Stimulated activated naive B cell treated with anti-CD40 and anti-IgM and Interleukin-4, amounts not matched to agents 10 μg/mL and 1 μg/mL and 100 μg/mL, for 72 hours (primary cell): ENCODE measurements around the gene C20orf144.
A peak's percentile ranks its signal among the peaks of the same experiment; 100 is the strongest.

ENCODE experiments used
- ATAC-seq, 2 donors: fragments of 150-1000 bp; cut with Tn5 transposase; replicated peaks; 2 replicates each; pipeline ENCODE4 v1.10.0; 2021; ENCODE audit warnings: moderate library complexity in 1 of 2
- DNase-seq: peaks from one replicate; pipeline ENCODE4 v3.0.0; 2021
- H3K27ac Mint-ChIP-seq: one replicate; pipeline ENCODE4 v1.8.0; 2022; ENCODE audit warnings: mild to moderate bottlenecking, mixed read lengths
- H3K27me3 Mint-ChIP-seq, 2 donors: one replicate each; pipeline ENCODE4 v1.8.0; 2022; ENCODE audit warnings: mixed read lengths in 2 of 2
- H3K36me3 Mint-ChIP-seq, 2 donors: one replicate each; pipeline ENCODE4 v1.8.0; 2022; ENCODE audit warnings: mixed read lengths in 2 of 2, mild to moderate bottlenecking in 1 of 2
- H3K4me1 Mint-ChIP-seq, 2 donors: one replicate each; pipeline ENCODE4 v1.8.0; 2022; ENCODE audit warnings: mixed read lengths in 2 of 2, mild to moderate bottlenecking in 1 of 2
- H3K4me3 Mint-ChIP-seq, 2 donors: one replicate each; pipeline ENCODE4 v1.8.0; 2022; ENCODE audit warnings: mild to moderate bottlenecking in 2 of 2, mixed read lengths in 2 of 2, moderate library complexity in 1 of 2
- H3K9me3 Mint-ChIP-seq, 2 donors: one replicate each; pipeline ENCODE4 v1.8.0; 2022; ENCODE audit warnings: mixed read lengths in 2 of 2, mild to moderate bottlenecking in 1 of 2

C20orf144 gene

GRCh38 chr20:33685328-33686099 lies 23.4 kb downstream of the C20orf144 start:
- no peaks in the 10 kb centered on the region for H3K9me3 Mint-ChIP-seq
- DNase-seq (peak; percentile 58), ATAC-seq (peak; percentile 61 to 63)
- H3K4me1 Mint-ChIP-seq, result peaks cover 29 to 46% of the 10 kb centered on the region in 2 donors
- H3K27ac Mint-ChIP-seq, result peak overlapping the region; percentile 88
- H3K4me3 Mint-ChIP-seq, result peak overlapping the region; percentile 88 to 90
- H3K36me3 Mint-ChIP-seq, result peaks cover 8 to 16% of the 10 kb centered on the region in 2 donors
- H3K27me3 Mint-ChIP-seq, result no peaks in the 10 kb centered on the region

- DNase-seq, result peak; percentile 93
- Mint-ChIP-seq H3K4me1 (peaks cover 27 to 43% of the 10 kb centered on the region in 2 donors), H3K36me3 (peaks cover 4 to 16% of the 10 kb centered on the region in 2 donors), H3K27ac (peak within 1 kb of the TSS; percentile 90), H3K9me3 (no peaks in the 10 kb centered on the region), H3K4me3 (peak within 1 kb of the TSS; percentile 90 to 91), H3K27me3 (no peaks in the 10 kb centered on the region)
- peak; percentile 89 to 93 for ATAC-seq
Observed at GRCh38 chr20:33686100-33686983, 24.2 kb downstream of the C20orf144 start, which contains the start of gene E2F1. E2F1 (minus strand) TSS chr20:33686385; CDS start chr20:33686264, 121 bp downstream.

GRCh38 chr20:33686984-33687366 lies 24.8 kb downstream of the C20orf144 start:
- peak overlapping the region; percentile 43 for H3K27ac Mint-ChIP-seq
- H3K27me3 Mint-ChIP-seq, result no peaks in the 10 kb centered on the region
- H3K9me3 Mint-ChIP-seq, result no peaks in the 10 kb centered on the region
- H3K4me1 Mint-ChIP-seq, result peaks cover 23 to 43% of the 10 kb centered on the region in 2 donors
- DNase-seq (no peak), ATAC-seq (no peak)
- peaks cover 4 to 11% of the 10 kb centered on the region in 2 donors for H3K36me3 Mint-ChIP-seq
- peak overlapping the region; percentile 85 to 91 for H3K4me3 Mint-ChIP-seq

GRCh38 chr20:33687370-33687915 lies 25.3 kb downstream of the C20orf144 start:
- Mint-ChIP-seq H3K27me3 (no peaks in the 10 kb centered on the region), H3K4me1 (peaks cover 22 to 43% of the 10 kb centered on the region in 2 donors), H3K9me3 (no peaks in the 10 kb centered on the region), H3K27ac (peak overlapping the region; percentile 43), H3K4me3 (peak overlapping the region; percentile 85 to 91), H3K36me3 (peaks cover 4 to 9% of the 10 kb centered on the region in 2 donors)
- ATAC-seq, result no peak
- no peak for DNase-seq

- ATAC-seq (no peak), DNase-seq (no peak)
- no peak overlapping the region for H3K27ac Mint-ChIP-seq
- H3K27me3 Mint-ChIP-seq, result no peaks in the 10 kb centered on the region
- peaks cover 22 to 43% of the 10 kb centered on the region in 2 donors for H3K4me1 Mint-ChIP-seq
- H3K4me3 Mint-ChIP-seq, result no peak overlapping the region
- no peaks in the 10 kb centered on the region for H3K9me3 Mint-ChIP-seq
- peaks cover 4 to 7% of the 10 kb centered on the region in 2 donors for H3K36me3 Mint-ChIP-seq
Observed at GRCh38 chr20:33687993-33688937, 26.1 kb downstream of the C20orf144 start.

GRCh38 chr20:33688938-33689424 lies 26.9 kb downstream of the C20orf144 start:
- H3K4me3 Mint-ChIP-seq, result no peak overlapping the region
- ATAC-seq (no peak), DNase-seq (no peak)
- H3K9me3 Mint-ChIP-seq, result no peaks in the 10 kb centered on the region
- peaks cover 4 to 7% of the 10 kb centered on the region in 2 donors for H3K36me3 Mint-ChIP-seq
- no peak overlapping the region for H3K27ac Mint-ChIP-seq
- peaks cover 22 to 43% of the 10 kb centered on the region in 2 donors for H3K4me1 Mint-ChIP-seq
- no peaks in the 10 kb centered on the region for H3K27me3 Mint-ChIP-seq

GRCh38 chr20:33689493-33689892 lies 27.4 kb downstream of the C20orf144 start:
- DNase-seq (no peak), ATAC-seq (no peak)
- no peak overlapping the region for H3K4me3 Mint-ChIP-seq
- H3K36me3 Mint-ChIP-seq, result peaks cover 4 to 7% of the 10 kb centered on the region in 2 donors
- H3K4me1 Mint-ChIP-seq, result peaks cover 22 to 41% of the 10 kb centered on the region in 2 donors
- H3K27ac Mint-ChIP-seq, result no peak overlapping the region
- no peaks in the 10 kb centered on the region for H3K9me3 Mint-ChIP-seq
- no peaks in the 10 kb centered on the region for H3K27me3 Mint-ChIP-seq

- Mint-ChIP-seq H3K4me1 (peaks cover 18 to 37% of the 10 kb centered on the region in 2 donors), H3K9me3 (no peaks in the 10 kb centered on the region), H3K4me3 (no peak overlapping the region), H3K36me3 (peaks cover under 1 to 5% of the 10 kb centered on the region in 2 donors), H3K27me3 (no peaks in the 10 kb centered on the region), H3K27ac (no peak overlapping the region)
- DNase-seq (no peak), ATAC-seq (no peak)
Observed at GRCh38 chr20:33689973-33690372, 27.8 kb downstream of the C20orf144 start.

GRCh38 chr20:33693289-33693688 lies 31.2 kb downstream of the C20orf144 start:
- Mint-ChIP-seq H3K4me3 (no peak overlapping the region), H3K36me3 (peaks cover 0 to under 1% of the 10 kb centered on the region in 2 donors), H3K9me3 (no peaks in the 10 kb centered on the region), H3K27ac (no peak overlapping the region), H3K4me1 (peaks cover 6 to 10% of the 10 kb centered on the region in 2 donors), H3K27me3 (no peaks in the 10 kb centered on the region)
- DNase-seq, result no peak
- no peak for ATAC-seq

- Mint-ChIP-seq H3K27me3 (no peaks in the 10 kb centered on the region), H3K4me3 (no peak overlapping the region), H3K4me1 (peaks cover 3 to 4% of the 10 kb centered on the region in 2 donors), H3K9me3 (peaks cover 0 to 2% of the 10 kb centered on the region in 2 donors), H3K27ac (no peak overlapping the region), H3K36me3 (peaks cover 0 to 3% of the 10 kb centered on the region in 2 donors)
- no peak for ATAC-seq
- no peak for DNase-seq
Observed at GRCh38 chr20:33693741-33694638, 31.9 kb downstream of the C20orf144 start.

- H3K27me3 Mint-ChIP-seq, result no peaks in the 10 kb centered on the region
- DNase-seq, result no peak
- no peak overlapping the region for H3K27ac Mint-ChIP-seq
- H3K9me3 Mint-ChIP-seq, result peaks cover 0 to 2% of the 10 kb centered on the region in 2 donors
- peaks cover 3 to 4% of the 10 kb centered on the region in 2 donors for H3K4me1 Mint-ChIP-seq
- no peak for ATAC-seq
- no peak overlapping the region for H3K4me3 Mint-ChIP-seq
- H3K36me3 Mint-ChIP-seq, result peaks cover 0 to 3% of the 10 kb centered on the region in 2 donors
Observed at GRCh38 chr20:33694639-33695012, 32.5 kb downstream of the C20orf144 start.

GRCh38 chr20:33696448-33696847 lies 34.3 kb downstream of the C20orf144 start:
- Mint-ChIP-seq H3K36me3 (peaks cover 2 to 8% of the 10 kb centered on the region in 2 donors), H3K9me3 (peaks cover 0 to 3% of the 10 kb centered on the region in 2 donors), H3K27me3 (no peaks in the 10 kb centered on the region), H3K4me3 (no peak overlapping the region), H3K4me1 (no peaks in the 10 kb centered on the region), H3K27ac (no peak overlapping the region)
- no peak for ATAC-seq
- DNase-seq, result no peak
